GM18907 (cell line): ENCODE measurements around the gene PSMA7.

Experiments used
- ATAC-seq: cut with Tn5 transposase; IDR thresholded peaks from one replicate; pipeline ENCODE4 v1.9.1; 2021; ENCODE audit warnings: mild to moderate bottlenecking, moderate library complexity; ENCODE audit not compliant: unreplicated experiment

Gene PSMA7

GRCh38 chr20:62138912-62139311 lies 4.3 kb downstream of the PSMA7 start:
- no peak for ATAC-seq

- no peak for ATAC-seq
Observed at GRCh38 chr20:62138204-62138543, 5.0 kb downstream of the PSMA7 start.

- no peak for ATAC-seq
Observed at GRCh38 chr20:62137478-62138203, 5.6 kb downstream of the PSMA7 start.

GRCh38 chr20:62137092-62137384 lies 6.2 kb downstream of the PSMA7 start:
- no peak for ATAC-seq

GRCh38 chr20:62136283-62137091 lies 6.7 kb downstream of the PSMA7 start:
- no peak for ATAC-seq

- ATAC-seq: no peak
Observed at GRCh38 chr20:62135573-62136266, 7.5 kb downstream of the PSMA7 start.

GRCh38 chr20:62134735-62135231 lies 8.4 kb downstream of the PSMA7 start:
- ATAC-seq: no peak

- ATAC-seq: no peak
Observed at GRCh38 chr20:62133864-62134263, 9.3 kb downstream of the PSMA7 start.

- ATAC-seq: no peak
Observed at GRCh38 chr20:62133051-62133845, 9.9 kb downstream of the PSMA7 start.

GRCh38 chr20:62132421-62132820 lies 10.8 kb downstream of the PSMA7 start:
- ATAC-seq: no peak

- ATAC-seq: no peak
Observed at GRCh38 chr20:62131560-62132320, 11.5 kb downstream of the PSMA7 start.

- ATAC-seq: no peak
Observed at GRCh38 chr20:62129731-62130531, 13.3 kb downstream of the PSMA7 start.

GRCh38 chr20:62128502-62128901 lies 14.7 kb downstream of the PSMA7 start:
- ATAC-seq: no peak

GRCh38 chr20:62127799-62128198 lies 15.4 kb downstream of the PSMA7 start:
- ATAC-seq: no peak

- ATAC-seq: no peak
Observed at GRCh38 chr20:62126141-62126540, 17.1 kb downstream of the PSMA7 start.

- no peak for ATAC-seq
Observed at GRCh38 chr20:62123450-62124118, 19.6 kb downstream of the PSMA7 start.

- peak; percentile 22 for ATAC-seq
Observed at GRCh38 chr20:62122654-62123449, 20.3 kb downstream of the PSMA7 start.
